HepG2 (cell line): ENCODE results near the gene MATK. TPM values are rescaled to one million over a fixed set of nuclear protein-coding genes. Genes with fewer than 3 reads are reported as not detected.

Source experiments
- CSRNP1 ChIP-seq: sonication (generic); formaldehyde crosslinking; IDR thresholded peaks from 2 replicates; pipeline ENCODE4 v1.8.1; 2023; ENCODE audit warnings: mild to moderate bottlenecking, missing genetic modification reagents
- HIVEP1 ChIP-seq: sonication (generic); formaldehyde crosslinking; IDR thresholded peaks from 2 replicates; pipeline ENCODE4 v1.4.0; 2020; ENCODE audit warnings: mild to moderate bottlenecking, missing genetic modification reagents
- HNRNPLL ChIP-seq: fragments of 200-400 bp; formaldehyde crosslinking; IDR thresholded peaks from 2 replicates; pipeline ENCODE4 v1.6.1; 2017; ENCODE audit warnings: mild to moderate bottlenecking, low read depth, low read length; ENCODE audit not compliant: poor library complexity, severe bottlenecking
- MIER3 ChIP-seq: IDR thresholded peaks from 2 replicates; pipeline ENCODE4 v1.6.1; 2016; ENCODE audit warnings: missing compliant biosample characterization, borderline replicate concordance
- NFKB2 ChIP-seq: sonication (generic); formaldehyde crosslinking; IDR thresholded peaks from 2 replicates; pipeline ENCODE4 v1.4.0; 2020; ENCODE audit warnings: missing genetic modification reagents, borderline replicate concordance
- ZBTB33 ChIP-seq: sonication (generic); formaldehyde crosslinking; IDR thresholded peaks from 2 replicates; pipeline ENCODE4 v1.4.0; 2020; ENCODE audit warnings: missing genetic modification reagents
- ZNF552 ChIP-seq: sonication (generic); formaldehyde crosslinking; IDR thresholded peaks from 2 replicates; pipeline ENCODE4 v1.9.0; 2022; ENCODE audit warnings: missing genetic modification reagents, mild to moderate bottlenecking, borderline replicate concordance
- ZNF703 ChIP-seq: sonication (generic); formaldehyde crosslinking; IDR thresholded peaks from 2 replicates; pipeline ENCODE4 v1.5.1; 2020; ENCODE audit warnings: missing genetic modification reagents, mild to moderate bottlenecking, moderate library complexity, borderline replicate concordance
- polyA plus RNA-seq, 8 experiments: library from polyadenylated mRNA; depleted of rRNA in 3 of 8; stranded (reverse) in 7 of 8; unstranded in 1 of 8; fragments of >200 nt; fragmentation: Illumina TruSeq in 4 of 8; extraction: Trizol in 4 of 8; gene quantifications; 2 replicates each; pipeline versions ENCODE4 v1.2.1 to v1.2.3, GENCODE V29; 2011 to 2016; ENCODE audit warnings: low read depth in 4 of 8, missing spikeins in 1 of 8, mixed read lengths in 1 of 8; ENCODE audit not compliant: insufficient read depth in 1 of 8
- total RNA-seq, 5 experiments: library from RNA; depleted of rRNA; stranded (reverse); fragments of >200 nt; fragmentation: Illumina TruSeq; extraction: Trizol; gene quantifications; 2 replicates each; pipeline ENCODE4 v1.2.3, GENCODE V29; 2016; ENCODE audit warnings: low read depth in 1 of 5
- TF ChIP-seq, protein P1 (sequence below): IDR thresholded peaks from 2 replicates; pipeline ENCODE4 v1.6.1; 2016; ENCODE audit warnings: missing compliant biosample characterization, missing genetic modification reagents, borderline replicate concordance
- TF ChIP-seq, protein P2 (sequence below): sonication (generic); formaldehyde crosslinking; IDR thresholded peaks from 2 replicates; pipeline ENCODE4 v1.5.0; 2020; ENCODE audit warnings: missing genetic modification reagents

The MATK gene
- total and polyA plus RNA-seq, 2 of the 13 experiments (the other 11 are each of a cell fraction or from before 2014, with no cell fraction given), result 0.09 TPM; not detected in 1

DNA sequence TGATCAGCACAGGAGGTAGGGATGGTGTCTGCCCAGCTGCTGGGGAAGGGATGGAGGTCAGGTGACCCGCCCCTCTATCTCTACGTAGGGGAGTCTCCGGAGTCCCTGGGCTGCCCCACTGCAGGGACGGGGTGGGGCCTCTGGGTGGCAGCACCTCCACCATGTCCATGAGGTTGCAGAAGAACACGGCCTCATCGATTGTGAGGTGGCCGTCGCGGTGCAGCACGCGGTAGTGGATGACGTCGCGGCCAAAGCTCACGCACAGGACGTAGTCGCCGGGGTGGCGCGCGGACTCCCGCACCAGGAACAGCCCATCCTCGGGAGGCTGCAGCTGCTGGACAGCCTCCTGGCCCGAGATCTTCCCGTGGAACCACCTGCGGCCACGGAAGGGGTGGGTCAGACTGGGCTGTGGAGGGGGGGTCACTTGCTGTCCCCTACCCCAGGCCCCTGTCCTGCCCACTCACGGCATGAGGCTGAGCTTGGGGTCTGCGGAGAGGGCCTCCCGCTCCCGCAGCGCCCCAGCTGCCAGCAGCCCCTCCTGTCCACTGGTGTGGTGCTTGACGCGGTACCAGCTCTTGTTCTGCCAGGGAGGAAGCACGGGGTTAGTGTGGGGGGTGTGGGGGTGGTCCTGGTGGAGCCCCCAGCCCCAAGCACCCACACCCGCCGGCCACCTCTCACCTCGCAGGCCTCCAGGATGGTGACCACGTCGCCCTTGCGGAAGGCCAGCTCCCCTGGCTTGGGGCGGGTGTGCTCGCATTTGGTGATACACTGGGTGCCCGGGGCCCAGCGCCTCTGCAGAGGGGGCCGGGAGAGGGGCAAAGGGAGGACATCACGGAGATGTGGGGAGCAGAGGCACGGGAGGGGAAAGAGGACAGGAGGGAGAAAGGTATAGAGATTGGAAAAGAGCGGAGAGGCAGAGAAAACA, 2.3 kb downstream of the MATK start (continued):
- peak; percentile 69; the same call in 1 of the 2 replicates for TF ChIP-seq HIVEP1 (CRISPR knock-in tag)
- TF ChIP-seq, protein P1, sequence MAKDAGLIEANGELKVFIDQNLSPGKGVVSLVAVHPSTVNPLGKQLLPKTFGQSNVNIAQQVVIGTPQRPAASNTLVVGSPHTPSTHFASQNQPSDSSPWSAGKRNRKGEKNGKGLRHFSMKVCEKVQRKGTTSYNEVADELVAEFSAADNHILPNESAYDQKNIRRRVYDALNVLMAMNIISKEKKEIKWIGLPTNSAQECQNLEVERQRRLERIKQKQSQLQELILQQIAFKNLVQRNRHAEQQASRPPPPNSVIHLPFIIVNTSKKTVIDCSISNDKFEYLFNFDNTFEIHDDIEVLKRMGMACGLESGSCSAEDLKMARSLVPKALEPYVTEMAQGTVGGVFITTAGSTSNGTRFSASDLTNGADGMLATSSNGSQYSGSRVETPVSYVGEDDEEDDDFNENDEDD, result peak; percentile 79; the same call in 1 of the 2 replicates
- peak; percentile 72; the same call in 1 of the 2 replicates for TF ChIP-seq ZBTB33 (CRISPR knock-in tag)
- TF ChIP-seq NFKB2 (CRISPR knock-in tag), result peak; percentile 52; the same call in 1 of the 2 replicates
- TF ChIP-seq ZNF703, result no peak
- TF ChIP-seq HNRNPLL, result peak; percentile 27
- TF ChIP-seq, protein P2, sequence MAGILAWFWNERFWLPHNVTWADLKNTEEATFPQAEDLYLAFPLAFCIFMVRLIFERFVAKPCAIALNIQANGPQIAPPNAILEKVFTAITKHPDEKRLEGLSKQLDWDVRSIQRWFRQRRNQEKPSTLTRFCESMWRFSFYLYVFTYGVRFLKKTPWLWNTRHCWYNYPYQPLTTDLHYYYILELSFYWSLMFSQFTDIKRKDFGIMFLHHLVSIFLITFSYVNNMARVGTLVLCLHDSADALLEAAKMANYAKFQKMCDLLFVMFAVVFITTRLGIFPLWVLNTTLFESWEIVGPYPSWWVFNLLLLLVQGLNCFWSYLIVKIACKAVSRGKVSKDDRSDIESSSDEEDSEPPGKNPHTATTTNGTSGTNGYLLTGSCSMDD, result no peak
- 0 out of 2 replicates have a peak, but pooled peaks have one; percentile 30 for TF ChIP-seq ZNF552
- peak; percentile 40; the same call in 1 of the 2 replicates for TF ChIP-seq MIER3 (CRISPR knock-in tag)
- TF ChIP-seq CSRNP1 (CRISPR knock-in tag), result 0 out of 2 replicates have a peak, but pooled peaks have one; percentile 34
